Ovary (tissue), 9 donors: Measurements from ENCODE around the gene AOPEP. TPM values are rescaled to one million over a fixed set of nuclear protein-coding genes. Genes with fewer than 3 reads are reported as not detected.
A peak's percentile ranks its signal among the peaks of the same experiment; 100 is the strongest.

ENCODE experiments used
- DNase-seq, 5 donors: peaks; one replicate each; pipeline ENCODE4 v3.0.0-alpha.2; 2019 to 2020
- H3K27ac ChIP-seq, 2 donors: fragments of 200-600 bp; one replicate each; pipeline versions ENCODE4 v1.5.1 to v1.8.0; 2019 to 2022
- H3K27me3 ChIP-seq: fragments of 200-600 bp; one replicate; pipeline ENCODE4 v1.8.0; 2022
- H3K36me3 ChIP-seq: fragments of 200-600 bp; sonication (generic); one replicate; pipeline ENCODE4 v1.5.1; 2019
- H3K4me1 ChIP-seq: one replicate; pipeline ENCODE4 v1.8.1; 2013; ENCODE audit warnings: mild to moderate bottlenecking, moderate library complexity; ENCODE audit not compliant: insufficient read depth
- H3K4me3 ChIP-seq: fragments of 200-600 bp; sonication (generic); one replicate; pipeline ENCODE4 v1.5.1; 2017
- H3K9me3 ChIP-seq, 2 donors: fragments of 200-600 bp in 1 of 2; sonication (generic) in 1 of 2; one replicate each; pipeline versions ENCODE4 v1.5.1 to v1.8.1; 2013 to 2019; ENCODE audit warnings: mild to moderate bottlenecking in 1 of 2, moderate library complexity in 1 of 2
- CTCF ChIP-seq, 3 donors: fragments of 450-650 bp in 2 of 3; fragments of 200-600 bp in 1 of 3; IDR thresholded peaks; one replicate each; pipeline versions ENCODE4 v1.5.1 to v1.8.0; 2016 to 2022; ENCODE audit warnings: antibody characterized with exemption in 3 of 3, mild to moderate bottlenecking in 1 of 3
- EP300 ChIP-seq: sonication (generic); formaldehyde crosslinking; IDR thresholded peaks from one replicate; pipeline ENCODE4 v1.6.1; 2017; ENCODE audit warnings: antibody characterized with exemption
- POLR2A ChIP-seq: fragments of 450-650 bp; IDR thresholded peaks from one replicate; pipeline ENCODE4 v1.6.1; 2017; ENCODE audit warnings: antibody characterized with exemption, mild to moderate bottlenecking, moderate library complexity
- WGBS, 3 donors: extraction: QIAGEN DNeasy Blood & Tissue Kit in 1 of 3; methylation state at CpG; one replicate each; pipeline versions ENCODE4 v1.1.5 to v1.1.7; 2013 to 2017; 5-methylcytosine and 5-hydroxymethylcytosine counted together
- intact Hi-C, 4 donors: fragments of 100-400 bp; cut with DNase I; formaldehyde crosslinking; loops; one replicate each; pipeline versions ENCODE4 v1.11.0 to v1.15.1; 2022 to 2023
- polyA plus RNA-seq, 2 donors: library from polyadenylated mRNA; stranded (reverse); fragments of 200-250 nt in 1 of 2; fragments of 350-450 nt in 1 of 2; fragmentation: Illumina TruSeq in 1 of 2; extraction: RNeasy Lipid Tissue Mini Kit (QIAGEN cat#74804) in 1 of 2; gene quantifications; one replicate each; pipeline ENCODE4 v1.2.3, GENCODE V29; 2013 to 2014
- total RNA-seq, 7 donors: library from RNA; depleted of rRNA in 2 of 7; stranded (reverse); fragments of >200 nt in 2 of 7; fragmentation: NEBNext Ultra II Directional in 3 of 7; extraction: Animal tissue kit (Norgen Biotek cat#: 25700) in 3 of 7; gene quantifications; one replicate each; pipeline versions ENCODE4 v1.1.0 to v1.2.4, GENCODE V29; 2016 to 2023
- donor health status: DM: no; HTN: no; CAD: no; lungs with moderate emphysema.
- donor health status: DM: no; HTN: no; CAD: no.
- donor health status: Bipolar disorder and iron deficiency.
- donor health status: DM: yes; HTN: yes; CAD: no.
- donor health status: DM: no; HTN: no; CAD: no.
- donor health status: DM: yes; HTN: yes; CAD: no.

The AOPEP gene
- total and polyA plus RNA-seq, 9 donors = 40.0 to 141 (median 82.1) TPM

- intact Hi-C loops = no loop called here
- TF ChIP-seq POLR2A (no peak), EP300 (no peak), CTCF (IDR thresholded peaks at IDR 0.05) (no peak)
- H3K36me3 ChIP-seq = no peaks in the 10 kb centered on the region
- H3K4me3 ChIP-seq = no peak overlapping the region
- no peaks in the 10 kb centered on the region for H3K9me3 ChIP-seq
- peaks cover 8% of the 10 kb centered on the region for H3K4me1 ChIP-seq
- H3K27me3 ChIP-seq = no peaks in the 10 kb centered on the region
- H3K27ac ChIP-seq = no peak overlapping the region
- 84 to 88% (median 88%) methylated on average over 19 of the region's 19 CpGs for WGBS, 3 donors
- DNase-seq = peak in 1 of 5 donors; percentile 16
Measured at GRCh38 chr9:95081998-95082397, 355.5 kb downstream of the AOPEP start.

GRCh38 chr9:95082401-95083084, 356.0 kb downstream of the AOPEP start:
- WGBS, 3 donors = 85 to 87% (median 87%) methylated on average over 18 of the region's 18 CpGs
- intact Hi-C loops = no loop called here
- Histone ChIP-seq H3K4me1 (peaks cover 7% of the 10 kb centered on the region), H3K9me3 (no peaks in the 10 kb centered on the region), H3K27ac (no peak overlapping the region), H3K36me3 (no peaks in the 10 kb centered on the region), H3K4me3 (no peak overlapping the region), H3K27me3 (no peaks in the 10 kb centered on the region)
- TF ChIP-seq POLR2A = no peak
- TF ChIP-seq EP300 = no peak
- TF ChIP-seq CTCF (IDR thresholded peaks at IDR 0.05) = no peak
- DNase-seq = peak in 1 of 5 donors; percentile 23

- no peak overlapping the region for H3K27ac ChIP-seq
- 92 to 93% (median 93%) methylated on average over 39 of the region's 39 CpGs for whole genome bisulfite sequencing, 3 donors
- H3K36me3 ChIP-seq = no peaks in the 10 kb centered on the region
- no peaks in the 10 kb centered on the region for H3K9me3 ChIP-seq
- DNase-seq = peak in 1 of 5 donors; percentile 9
- no peak overlapping the region for H3K4me3 ChIP-seq
- peaks cover 7% of the 10 kb centered on the region for H3K4me1 ChIP-seq
- intact Hi-C loops = no loop called here
- H3K27me3 ChIP-seq = no peaks in the 10 kb centered on the region
- no peak for TF ChIP-seq EP300
Measured at GRCh38 chr9:95083086-95083768, 356.7 kb downstream of the AOPEP start.

GRCh38 chr9:95084254-95084934, 357.9 kb downstream of the AOPEP start:
- no peak overlapping the region for H3K27ac ChIP-seq

More at GRCh38 chr9:95084254-95084934, 357.9 kb downstream of the AOPEP start:
- WGBS, 3 donors = 88 to 91% (median 89%) methylated on average over 19 of the region's 19 CpGs
- H3K36me3 ChIP-seq = no peaks in the 10 kb centered on the region
- H3K9me3 ChIP-seq = no peaks in the 10 kb centered on the region
- no peak overlapping the region for H3K4me3 ChIP-seq
- H3K4me1 ChIP-seq = peaks cover 1% of the 10 kb centered on the region
- DNase-seq = peak in 1 of 5 donors; percentile 19
- no peaks in the 10 kb centered on the region for H3K27me3 ChIP-seq
- intact Hi-C loops = no loop called here
- TF ChIP-seq EP300 (no peak), CTCF (IDR thresholded peaks at IDR 0.05) (no peak), POLR2A (no peak)
